ENCODE data around the gene HS6ST3. TPM values are rescaled to one million over a fixed set of nuclear protein-coding genes. Genes with fewer than 3 reads are reported as not detected.

HS6ST3 gene
- total and polyA plus RNA-seq, 2 of the 13 experiments (the other 11 are each of a cell fraction or from before 2014, with no cell fraction given): not detected

DNA sequence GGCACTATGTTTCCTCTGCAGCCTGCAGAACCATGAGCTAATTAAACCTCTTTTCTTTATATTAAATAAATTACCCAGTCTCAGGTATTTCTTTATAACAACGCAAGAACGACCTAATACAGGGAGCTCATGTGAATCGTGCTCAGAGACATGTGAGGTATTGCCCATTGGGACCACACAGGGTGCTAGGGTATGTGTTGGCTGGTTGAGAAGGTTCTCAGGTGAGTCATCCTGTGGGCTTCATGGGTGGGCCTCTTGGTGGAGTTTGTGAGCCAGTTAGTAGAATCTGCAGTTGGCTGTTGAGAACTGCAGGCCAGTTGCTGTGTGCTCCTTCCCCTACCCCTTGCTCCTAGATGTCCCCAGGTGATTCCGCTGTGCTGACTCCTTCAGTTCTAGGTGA is 163.0 kb downstream of the HS6ST3 start:
- Histone ChIP-seq H3K36me3 (replicated peaks in 1 of 2; ENCODE audit: control insufficient read depth in 1 of 2, insufficient read depth in 2 of 2, low read length in 2 of 2) (no peaks in the 10 kb centered on the region), H3K27ac (ENCODE audit: extremely low read length, insufficient read depth, low read length) (no peak overlapping the region), H3K4me2 (ENCODE audit: low read depth, low read length) (no peak overlapping the region), H3K4me3 (replicated peaks in 1 of 3; ENCODE audit: insufficient read depth in 1 of 3, low read depth in 2 of 3, low read length in 3 of 3) (no peak overlapping the region), H3K9ac (ENCODE audit: insufficient read depth, low read depth, low read length) (no peak overlapping the region), H3K27me3 (ENCODE audit: control insufficient read depth in 1 of 2, insufficient read depth in 2 of 2, low read length in 2 of 2) (no peaks in the 10 kb centered on the region; a peak in 1 of 5 replicates), H4K20me1 (ENCODE audit: insufficient read depth, low read length) (no peaks in the 10 kb centered on the region), H2AFZ (ENCODE audit: low read length) (no peak overlapping the region), H3K9me3 (ENCODE audit: low read length) (no peaks in the 10 kb centered on the region), H3K79me2 (ENCODE audit: insufficient read depth, low read length) (no peaks in the 10 kb centered on the region), H3K4me1 (ENCODE audit: insufficient read depth, low read length) (no peaks in the 10 kb centered on the region)
- ATAC-seq (no peak), DNase-seq (ENCODE audit: low spot score) (no peak), FAIRE-seq (no peak)
- in situ Hi-C loops (cut with HindIII; ENCODE audit: extremely low pct_ligation_motif_present, low pct_unique_long_range_greater_than_20kb) (no loop called here), intact Hi-C loops (cut with micrococcal nuclease; ENCODE audit: unreplicated experiment) (no loop called here)
- 25% methylated on average over 4 of the region's 4 CpGs for WGBS (ENCODE audit: low lambda C conversion rate)
- CTCF ChIA-PET (ENCODE audit: low intra/inter-chr PET ratio, low total read pairs): no interaction called here
- BruUV-seq (replicated peaks): no TSS peak
- POLR2A ChIA-PET: no interaction called here
- TF ChIP-seq, protein P1, sequence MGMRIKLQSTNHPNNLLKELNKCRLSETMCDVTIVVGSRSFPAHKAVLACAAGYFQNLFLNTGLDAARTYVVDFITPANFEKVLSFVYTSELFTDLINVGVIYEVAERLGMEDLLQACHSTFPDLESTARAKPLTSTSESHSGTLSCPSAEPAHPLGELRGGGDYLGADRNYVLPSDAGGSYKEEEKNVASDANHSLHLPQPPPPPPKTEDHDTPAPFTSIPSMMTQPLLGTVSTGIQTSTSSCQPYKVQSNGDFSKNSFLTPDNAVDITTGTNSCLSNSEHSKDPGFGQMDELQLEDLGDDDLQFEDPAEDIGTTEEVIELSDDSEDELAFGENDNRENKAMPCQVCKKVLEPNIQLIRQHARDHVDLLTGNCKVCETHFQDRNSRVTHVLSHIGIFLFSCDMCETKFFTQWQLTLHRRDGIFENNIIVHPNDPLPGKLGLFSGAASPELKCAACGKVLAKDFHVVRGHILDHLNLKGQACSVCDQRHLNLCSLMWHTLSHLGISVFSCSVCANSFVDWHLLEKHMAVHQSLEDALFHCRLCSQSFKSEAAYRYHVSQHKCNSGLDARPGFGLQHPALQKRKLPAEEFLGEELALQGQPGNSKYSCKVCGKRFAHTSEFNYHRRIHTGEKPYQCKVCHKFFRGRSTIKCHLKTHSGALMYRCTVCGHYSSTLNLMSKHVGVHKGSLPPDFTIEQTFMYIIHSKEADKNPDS (CRISPR knock-in tag; IDR thresholded peaks at IDR 0.05): no peak
- TF ChIP-seq ZNF343 (CRISPR knock-in tag; IDR thresholded peaks at IDR 0.05) (no peak), BHLHE40 (IDR thresholded peaks at IDR 0.05; ENCODE audit: low read length) (no peak), ZNF496 (CRISPR knock-in tag; IDR thresholded peaks at IDR 0.05; ENCODE audit: insufficient replicate concordance) (no peak), SNAI1 (CRISPR knock-in tag; IDR thresholded peaks at IDR 0.05; ENCODE audit: borderline replicate concordance) (no peak), KLF11 (CRISPR knock-in tag; IDR thresholded peaks at IDR 0.05) (no peak), RCOR2 (CRISPR knock-in tag; IDR thresholded peaks at IDR 0.05) (no peak)
- TF ChIP-seq, protein P2, sequence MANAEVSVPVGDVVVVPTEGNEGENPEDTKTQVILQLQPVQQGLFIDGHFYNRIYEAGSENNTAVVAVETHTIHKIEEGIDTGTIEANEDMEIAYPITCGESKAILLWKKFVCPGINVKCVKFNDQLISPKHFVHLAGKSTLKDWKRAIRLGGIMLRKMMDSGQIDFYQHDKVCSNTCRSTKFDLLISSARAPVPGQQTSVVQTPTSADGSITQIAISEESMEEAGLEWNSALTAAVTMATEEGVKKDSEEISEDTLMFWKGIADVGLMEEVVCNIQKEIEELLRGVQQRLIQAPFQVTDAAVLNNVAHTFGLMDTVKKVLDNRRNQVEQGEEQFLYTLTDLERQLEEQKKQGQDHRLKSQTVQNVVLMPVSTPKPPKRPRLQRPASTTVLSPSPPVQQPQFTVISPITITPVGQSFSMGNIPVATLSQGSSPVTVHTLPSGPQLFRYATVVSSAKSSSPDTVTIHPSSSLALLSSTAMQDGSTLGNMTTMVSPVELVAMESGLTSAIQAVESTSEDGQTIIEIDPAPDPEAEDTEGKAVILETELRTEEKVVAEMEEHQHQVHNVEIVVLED (CRISPR knock-in tag; IDR thresholded peaks at IDR 0.05; ENCODE audit: borderline replicate concordance): no peak
- TF ChIP-seq, protein P3, sequence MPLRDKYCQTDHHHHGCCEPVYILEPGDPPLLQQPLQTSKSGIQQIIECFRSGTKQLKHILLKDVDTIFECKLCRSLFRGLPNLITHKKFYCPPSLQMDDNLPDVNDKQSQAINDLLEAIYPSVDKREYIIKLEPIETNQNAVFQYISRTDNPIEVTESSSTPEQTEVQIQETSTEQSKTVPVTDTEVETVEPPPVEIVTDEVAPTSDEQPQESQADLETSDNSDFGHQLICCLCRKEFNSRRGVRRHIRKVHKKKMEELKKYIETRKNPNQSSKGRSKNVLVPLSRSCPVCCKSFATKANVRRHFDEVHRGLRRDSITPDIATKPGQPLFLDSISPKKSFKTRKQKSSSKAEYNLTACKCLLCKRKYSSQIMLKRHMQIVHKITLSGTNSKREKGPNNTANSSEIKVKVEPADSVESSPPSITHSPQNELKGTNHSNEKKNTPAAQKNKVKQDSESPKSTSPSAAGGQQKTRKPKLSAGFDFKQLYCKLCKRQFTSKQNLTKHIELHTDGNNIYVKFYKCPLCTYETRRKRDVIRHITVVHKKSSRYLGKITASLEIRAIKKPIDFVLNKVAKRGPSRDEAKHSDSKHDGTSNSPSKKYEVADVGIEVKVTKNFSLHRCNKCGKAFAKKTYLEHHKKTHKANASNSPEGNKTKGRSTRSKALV (CRISPR knock-in tag; IDR thresholded peaks at IDR 0.05): no peak
- TF ChIP-seq, protein P4, sequence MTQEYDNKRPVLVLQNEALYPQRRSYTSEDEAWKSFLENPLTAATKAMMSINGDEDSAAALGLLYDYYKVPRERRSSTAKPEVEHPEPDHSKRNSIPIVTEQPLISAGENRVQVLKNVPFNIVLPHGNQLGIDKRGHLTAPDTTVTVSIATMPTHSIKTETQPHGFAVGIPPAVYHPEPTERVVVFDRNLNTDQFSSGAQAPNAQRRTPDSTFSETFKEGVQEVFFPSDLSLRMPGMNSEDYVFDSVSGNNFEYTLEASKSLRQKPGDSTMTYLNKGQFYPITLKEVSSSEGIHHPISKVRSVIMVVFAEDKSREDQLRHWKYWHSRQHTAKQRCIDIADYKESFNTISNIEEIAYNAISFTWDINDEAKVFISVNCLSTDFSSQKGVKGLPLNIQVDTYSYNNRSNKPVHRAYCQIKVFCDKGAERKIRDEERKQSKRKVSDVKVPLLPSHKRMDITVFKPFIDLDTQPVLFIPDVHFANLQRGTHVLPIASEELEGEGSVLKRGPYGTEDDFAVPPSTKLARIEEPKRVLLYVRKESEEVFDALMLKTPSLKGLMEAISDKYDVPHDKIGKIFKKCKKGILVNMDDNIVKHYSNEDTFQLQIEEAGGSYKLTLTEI (CRISPR knock-in tag; conservative IDR thresholded peaks at IDR 0.05): no peak
